Endothelial cell (in vitro differentiated cells): ENCODE measurements around the gene RPTOR. TPM values are rescaled to one million over a fixed set of nuclear protein-coding genes. Genes with fewer than 3 reads are reported as not detected.

Experiments
- DNase-seq: peaks from one replicate; pipeline ENCODE4 v3.0.0; 2021; ENCODE audit warnings: low spot score
- H3K27ac Mint-ChIP-seq: one replicate; pipeline ENCODE4 v1.8.0; 2021; ENCODE audit warnings: mixed read lengths, inconsistent platforms; ENCODE audit not compliant: unreplicated experiment
- H3K27me3 Mint-ChIP-seq: one replicate; pipeline ENCODE4 v1.8.0; 2021; ENCODE audit warnings: mild to moderate bottlenecking, moderate library complexity, mixed read lengths, inconsistent platforms; ENCODE audit not compliant: unreplicated experiment
- H3K36me3 Mint-ChIP-seq: one replicate; pipeline ENCODE4 v1.8.0; 2021; ENCODE audit warnings: mild to moderate bottlenecking, low read depth, mixed read lengths, inconsistent platforms; ENCODE audit not compliant: unreplicated experiment
- H3K4me1 Mint-ChIP-seq: one replicate; pipeline ENCODE4 v1.8.0; 2021; ENCODE audit warnings: mild to moderate bottlenecking, mixed read lengths, inconsistent platforms; ENCODE audit not compliant: unreplicated experiment
- H3K4me3 Mint-ChIP-seq: one replicate; pipeline ENCODE4 v1.8.0; 2021; ENCODE audit warnings: mild to moderate bottlenecking, mixed read lengths, inconsistent platforms; ENCODE audit not compliant: unreplicated experiment
- H3K9me3 Mint-ChIP-seq: one replicate; pipeline ENCODE4 v1.8.0; 2021; ENCODE audit warnings: mixed read lengths, inconsistent platforms; ENCODE audit not compliant: unreplicated experiment
- CTCF ChIP-seq: fragments of 200-600 bp; sonication (generic); IDR thresholded peaks from one replicate; pipeline ENCODE4 v1.5.0; 2021; ENCODE audit warnings: antibody characterized with exemption; ENCODE audit not compliant: unreplicated experiment
- total RNA-seq: library from RNA; stranded (reverse); fragmentation: NEBNext Ultra II Directional; extraction: Animal tissue kit (Norgen Biotek cat#: 25700); gene quantifications from one replicate; pipeline ENCODE4 v1.2.1, GENCODE V29; 2021; ENCODE audit not compliant: unreplicated experiment

RPTOR gene
- total RNA-seq, 1 donor from 2014 or later: 36.7 TPM

- H3K4me1 Mint-ChIP-seq: peaks cover 23% of the 10 kb centered on the region
- TF ChIP-seq CTCF: no peak
- H3K27me3 Mint-ChIP-seq: no peaks in the 10 kb centered on the region
- no peaks in the 10 kb centered on the region for H3K9me3 Mint-ChIP-seq
- DNase-seq: no peak
- no peak overlapping the region for H3K27ac Mint-ChIP-seq
- H3K36me3 Mint-ChIP-seq: no peaks in the 10 kb centered on the region
- no peak overlapping the region for H3K4me3 Mint-ChIP-seq
Observed at GRCh38 chr17:80615376-80615775, 70.7 kb downstream of the RPTOR start.

GRCh38 chr17:80616705-80617104, 72.1 kb downstream of the RPTOR start:
- no peaks in the 10 kb centered on the region for H3K27me3 Mint-ChIP-seq
- H3K9me3 Mint-ChIP-seq: no peaks in the 10 kb centered on the region
- H3K27ac Mint-ChIP-seq: no peak overlapping the region
- H3K4me1 Mint-ChIP-seq: peaks cover 26% of the 10 kb centered on the region
- no peak overlapping the region for H3K4me3 Mint-ChIP-seq
- H3K36me3 Mint-ChIP-seq: no peaks in the 10 kb centered on the region
- no peak for DNase-seq
- no peak for TF ChIP-seq CTCF

GRCh38 chr17:80618304-80618703, 73.7 kb downstream of the RPTOR start:
- no peak overlapping the region for H3K4me3 Mint-ChIP-seq
- H3K27ac Mint-ChIP-seq: no peak overlapping the region
- H3K4me1 Mint-ChIP-seq: peaks cover 34% of the 10 kb centered on the region
- DNase-seq: no peak
- no peaks in the 10 kb centered on the region for H3K36me3 Mint-ChIP-seq
- TF ChIP-seq CTCF: no peak
- no peaks in the 10 kb centered on the region for H3K27me3 Mint-ChIP-seq
- H3K9me3 Mint-ChIP-seq: no peaks in the 10 kb centered on the region

- Mint-ChIP-seq H3K27ac (no peak overlapping the region), H3K27me3 (no peaks in the 10 kb centered on the region), H3K9me3 (no peaks in the 10 kb centered on the region), H3K36me3 (no peaks in the 10 kb centered on the region), H3K4me3 (no peak overlapping the region), H3K4me1 (peaks cover 24% of the 10 kb centered on the region)
- TF ChIP-seq CTCF: no peak
- no peak for DNase-seq
Observed at GRCh38 chr17:80619535-80620235, 75.0 kb downstream of the RPTOR start.

GRCh38 chr17:80621335-80621996, 76.8 kb downstream of the RPTOR start:
- no peak for DNase-seq
- Mint-ChIP-seq H3K9me3 (no peaks in the 10 kb centered on the region), H3K27ac (no peak overlapping the region), H3K4me1 (peaks cover 11% of the 10 kb centered on the region), H3K27me3 (no peaks in the 10 kb centered on the region), H3K36me3 (no peaks in the 10 kb centered on the region), H3K4me3 (no peak overlapping the region)
- TF ChIP-seq CTCF: no peak
